HG03442 (cell line): ENCODE results near the gene DENND6A.

Experiments
- ATAC-seq: cut with Tn5 transposase; IDR thresholded peaks from one replicate; pipeline ENCODE4 v1.9.1; 2021; ENCODE audit warnings: mild to moderate bottlenecking, moderate library complexity; ENCODE audit not compliant: unreplicated experiment

DENND6A gene

DNA sequence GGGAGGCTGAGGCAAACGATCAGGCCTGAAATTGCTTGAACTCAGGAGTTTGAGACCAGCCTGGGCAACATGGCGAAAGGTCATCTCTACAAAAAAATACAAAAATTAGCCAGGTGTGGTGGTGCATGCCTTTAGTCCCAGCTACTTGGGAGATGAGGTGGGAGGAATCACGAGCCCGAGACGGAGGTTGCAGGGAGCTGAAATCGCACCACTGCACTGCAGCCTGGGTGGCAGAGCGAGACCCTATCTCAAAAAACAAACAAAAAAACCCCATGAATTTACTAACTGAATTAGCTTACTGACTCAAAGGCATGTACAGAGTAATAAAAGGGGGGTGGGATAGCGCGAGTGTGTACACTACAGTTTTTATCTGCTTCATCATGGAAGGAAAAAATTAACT, 115.1 kb downstream of the DENND6A start:
- no peak for ATAC-seq

DNA sequence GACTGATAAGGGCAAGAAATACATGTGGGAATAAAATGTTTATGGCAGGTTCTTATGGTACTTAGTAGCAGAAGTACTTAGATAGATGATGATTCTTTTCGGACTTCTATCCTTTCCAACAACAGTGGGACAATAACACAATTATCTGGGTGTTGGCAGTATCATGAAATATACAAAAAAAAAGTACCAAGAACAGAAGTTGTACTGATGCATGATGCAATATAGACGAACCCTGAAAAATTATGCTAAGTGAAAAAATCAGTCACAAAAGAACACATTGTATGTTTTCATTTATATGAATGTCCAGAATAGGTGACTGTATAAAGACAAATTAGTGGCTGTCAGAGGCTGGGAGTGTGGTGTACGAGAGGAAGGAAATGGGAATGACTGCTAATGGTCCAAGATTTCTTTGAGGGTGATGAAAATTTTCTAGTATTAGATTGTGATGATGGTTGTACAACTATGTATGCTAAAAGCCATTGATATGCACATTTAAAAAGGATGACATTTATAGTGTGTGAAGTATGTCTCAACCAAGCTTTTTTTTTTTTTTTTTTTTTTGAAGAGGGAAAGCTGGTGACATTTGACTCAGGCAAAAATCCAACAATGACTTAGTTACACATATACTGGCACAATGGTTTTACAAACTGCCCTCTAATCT, 116.8 kb downstream of the DENND6A start:
- ATAC-seq: no peak
